22Rv1 (cell line): Measurements from ENCODE around the gene AGFG1.

Experiments
- ZFX ChIP-seq: fragments of 450-650 bp; IDR thresholded peaks from 2 replicates; pipeline ENCODE4 v1.6.1; 2017; ENCODE audit warnings: antibody characterized with exemption, borderline replicate concordance
- TF ChIP-seq, protein P1 (sequence below): fragments of 450-650 bp; IDR thresholded peaks from 2 replicates; pipeline ENCODE4 v1.5.1; 2017; ENCODE audit warnings: mild to moderate bottlenecking

GRCh38 chr2:227582369-227582768, 110.4 kb downstream of the AGFG1 start:
- no peak for TF ChIP-seq ZFX
- TF ChIP-seq, protein P1, sequence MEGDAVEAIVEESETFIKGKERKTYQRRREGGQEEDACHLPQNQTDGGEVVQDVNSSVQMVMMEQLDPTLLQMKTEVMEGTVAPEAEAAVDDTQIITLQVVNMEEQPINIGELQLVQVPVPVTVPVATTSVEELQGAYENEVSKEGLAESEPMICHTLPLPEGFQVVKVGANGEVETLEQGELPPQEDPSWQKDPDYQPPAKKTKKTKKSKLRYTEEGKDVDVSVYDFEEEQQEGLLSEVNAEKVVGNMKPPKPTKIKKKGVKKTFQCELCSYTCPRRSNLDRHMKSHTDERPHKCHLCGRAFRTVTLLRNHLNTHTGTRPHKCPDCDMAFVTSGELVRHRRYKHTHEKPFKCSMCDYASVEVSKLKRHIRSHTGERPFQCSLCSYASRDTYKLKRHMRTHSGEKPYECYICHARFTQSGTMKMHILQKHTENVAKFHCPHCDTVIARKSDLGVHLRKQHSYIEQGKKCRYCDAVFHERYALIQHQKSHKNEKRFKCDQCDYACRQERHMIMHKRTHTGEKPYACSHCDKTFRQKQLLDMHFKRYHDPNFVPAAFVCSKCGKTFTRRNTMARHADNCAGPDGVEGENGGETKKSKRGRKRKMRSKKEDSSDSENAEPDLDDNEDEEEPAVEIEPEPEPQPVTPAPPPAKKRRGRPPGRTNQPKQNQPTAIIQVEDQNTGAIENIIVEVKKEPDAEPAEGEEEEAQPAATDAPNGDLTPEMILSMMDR = no peak
